ENCODE data around the gene CASKIN1.

DNA sequence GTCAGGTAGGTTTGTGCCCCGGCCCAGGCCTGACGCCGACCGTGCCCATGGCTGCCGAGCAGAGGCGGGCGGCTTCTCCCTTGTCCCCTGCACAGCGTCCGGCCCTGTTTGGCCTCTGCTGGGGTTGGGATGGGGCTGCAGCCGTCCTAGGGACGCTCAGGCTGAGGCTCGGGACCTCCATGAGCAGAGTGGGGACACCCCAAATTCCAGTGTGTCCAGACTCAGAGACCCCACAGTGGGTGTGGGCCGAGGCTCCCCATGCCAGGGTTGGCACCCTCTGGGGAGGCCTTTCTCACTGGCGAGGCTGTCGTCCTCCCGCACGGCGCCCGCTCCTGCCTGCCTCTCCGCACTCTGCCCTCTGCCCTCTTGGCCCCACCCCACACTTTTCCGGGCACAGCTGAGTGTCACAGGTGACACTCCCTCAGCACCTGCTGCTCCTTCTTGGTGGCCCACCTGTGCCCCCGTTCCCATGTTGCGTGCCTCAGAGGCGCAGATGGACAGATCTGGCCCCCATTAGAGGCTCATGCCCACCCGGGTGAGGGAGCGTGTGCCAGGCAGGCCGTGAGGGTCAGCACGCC lies 24.7 kb downstream of the CASKIN1 start:
- TF ChIP-seq, protein P1, sequence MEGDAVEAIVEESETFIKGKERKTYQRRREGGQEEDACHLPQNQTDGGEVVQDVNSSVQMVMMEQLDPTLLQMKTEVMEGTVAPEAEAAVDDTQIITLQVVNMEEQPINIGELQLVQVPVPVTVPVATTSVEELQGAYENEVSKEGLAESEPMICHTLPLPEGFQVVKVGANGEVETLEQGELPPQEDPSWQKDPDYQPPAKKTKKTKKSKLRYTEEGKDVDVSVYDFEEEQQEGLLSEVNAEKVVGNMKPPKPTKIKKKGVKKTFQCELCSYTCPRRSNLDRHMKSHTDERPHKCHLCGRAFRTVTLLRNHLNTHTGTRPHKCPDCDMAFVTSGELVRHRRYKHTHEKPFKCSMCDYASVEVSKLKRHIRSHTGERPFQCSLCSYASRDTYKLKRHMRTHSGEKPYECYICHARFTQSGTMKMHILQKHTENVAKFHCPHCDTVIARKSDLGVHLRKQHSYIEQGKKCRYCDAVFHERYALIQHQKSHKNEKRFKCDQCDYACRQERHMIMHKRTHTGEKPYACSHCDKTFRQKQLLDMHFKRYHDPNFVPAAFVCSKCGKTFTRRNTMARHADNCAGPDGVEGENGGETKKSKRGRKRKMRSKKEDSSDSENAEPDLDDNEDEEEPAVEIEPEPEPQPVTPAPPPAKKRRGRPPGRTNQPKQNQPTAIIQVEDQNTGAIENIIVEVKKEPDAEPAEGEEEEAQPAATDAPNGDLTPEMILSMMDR (IDR thresholded peaks at IDR 0.05), result no peak
- no peak for TF ChIP-seq POLR2A (IDR thresholded peaks at IDR 0.05)
